AG04450 (cell line): ENCODE measurements around the gene POU2AF2. TPM values are rescaled to one million over a fixed set of nuclear protein-coding genes. Genes with fewer than 3 reads are reported as not detected.

Experiments
- CTCF ChIA-PET: fragments of 300-600, 350-600 bp; formaldehyde crosslinking; extraction: SDS; loops from one replicate; lab custom pipeline; 2022; ENCODE audit warnings: antibody characterized with exemption, inconsistent platforms; lab: Charles Lee
- POLR2A ChIA-PET: fragments of 350-600 bp; formaldehyde crosslinking; extraction: SDS; loops from one replicate; lab custom pipeline; 2021; ENCODE audit warnings: antibody characterized with exemption, inconsistent platforms; lab: Yijun Ruan, JAX
- DNase-seq: peaks from one replicate; pipeline ENCODE4 v3.0.0-alpha.2; 2011; ENCODE audit warnings: low read depth, low spot score
- H3K27ac ChIP-seq: one replicate; pipeline ENCODE4 v1.5.1; 2012; ENCODE audit warnings: low read depth, low read length, control low read depth
- H3K27me3 ChIP-seq: one replicate; pipeline ENCODE4 v1.6.0; 2012; ENCODE audit warnings: low read length; ENCODE audit not compliant: control insufficient read depth, insufficient read depth
- H3K4me3 ChIP-seq: 2 replicates; pipeline ENCODE4 v1.5.1; 2011; ENCODE audit warnings: mild to moderate bottlenecking, low read depth, low read length, control low read depth
- H3K9me3 ChIP-seq: 2 replicates; pipeline ENCODE4 v1.5.1; 2012; ENCODE audit warnings: low read length; ENCODE audit not compliant: control insufficient read depth, insufficient read depth
- CTCF ChIP-seq: IDR thresholded peaks from 2 replicates; pipeline ENCODE4 v1.5.1; 2011; ENCODE audit warnings: low read depth, low read length, control low read depth, inconsistent platforms
- polyA plus RNA-seq: library from polyadenylated mRNA; depleted of rRNA; stranded (reverse); fragments of >200 nt; gene quantifications from 2 replicates; pipeline ENCODE4 v1.2.3, GENCODE V29; 2011

POU2AF2 gene
- polyA plus RNA-seq, 1 experiment: not detected

- no peak overlapping the region for H3K27ac ChIP-seq
- no peaks in the 10 kb centered on the region for H3K9me3 ChIP-seq
- ChIA-PET POLR2A (no interaction called here), CTCF (interaction anchor here (0.6 kb wide), 1 partner anchor 148 kb away, joined by 5 read pairs; no protein-coding TSS in a partner anchor)
- no peak overlapping the region for H3K4me3 ChIP-seq
- H3K27me3 ChIP-seq: peaks cover 61% of the 10 kb centered on the region
- no peak for DNase-seq
- no peak for TF ChIP-seq CTCF
Observed at GRCh38 chr11:111301842-111302118, 56.3 kb downstream of the POU2AF2 start.

- ChIA-PET CTCF (interaction anchor here (0.6 kb wide), 1 partner anchor 147 kb away, joined by 5 read pairs; no protein-coding TSS in a partner anchor), POLR2A (no interaction called here)
- TF ChIP-seq CTCF: no peak
- Histone ChIP-seq H3K4me3 (no peak overlapping the region), H3K9me3 (no peaks in the 10 kb centered on the region), H3K27me3 (peaks cover 61% of the 10 kb centered on the region), H3K27ac (no peak overlapping the region)
- no peak for DNase-seq
Observed at GRCh38 chr11:111302298-111302697, 56.8 kb downstream of the POU2AF2 start.

- Histone ChIP-seq H3K27ac (no peak overlapping the region), H3K27me3 (peaks cover 70% of the 10 kb centered on the region), H3K9me3 (no peaks in the 10 kb centered on the region), H3K4me3 (no peak overlapping the region)
- ChIA-PET POLR2A (no interaction called here), CTCF (no interaction called here)
- TF ChIP-seq CTCF: no peak
- no peak for DNase-seq
Observed at GRCh38 chr11:111303461-111303860, 57.9 kb downstream of the POU2AF2 start.

- H3K27me3 ChIP-seq: peaks cover 70% of the 10 kb centered on the region
- no peak overlapping the region for H3K4me3 ChIP-seq
- POLR2A ChIA-PET: no interaction called here
- no peaks in the 10 kb centered on the region for H3K9me3 ChIP-seq
- no peak overlapping the region for H3K27ac ChIP-seq
- no peak for DNase-seq
- CTCF ChIA-PET: no interaction called here
- no peak for TF ChIP-seq CTCF
Observed at GRCh38 chr11:111305162-111305802, 59.8 kb downstream of the POU2AF2 start.

- no peak for DNase-seq
- Histone ChIP-seq H3K9me3 (no peaks in the 10 kb centered on the region), H3K27me3 (peaks cover 68% of the 10 kb centered on the region), H3K27ac (no peak overlapping the region), H3K4me3 (no peak overlapping the region)
- no peak for TF ChIP-seq CTCF
- ChIA-PET POLR2A (no interaction called here), CTCF (no interaction called here)
Observed at GRCh38 chr11:111305876-111306275, 60.4 kb downstream of the POU2AF2 start.
